Measurements from ENCODE around the gene REEP3.
"Not testable (repeated sequence)": the region's sequence is repeated elsewhere in the genome, so short reads cannot be mapped to it uniquely, and the experiment has no call there.

The REEP3 gene, protein sequence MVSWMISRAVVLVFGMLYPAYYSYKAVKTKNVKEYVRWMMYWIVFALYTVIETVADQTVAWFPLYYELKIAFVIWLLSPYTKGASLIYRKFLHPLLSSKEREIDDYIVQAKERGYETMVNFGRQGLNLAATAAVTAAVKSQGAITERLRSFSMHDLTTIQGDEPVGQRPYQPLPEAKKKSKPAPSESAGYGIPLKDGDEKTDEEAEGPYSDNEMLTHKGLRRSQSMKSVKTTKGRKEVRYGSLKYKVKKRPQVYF

DNA sequence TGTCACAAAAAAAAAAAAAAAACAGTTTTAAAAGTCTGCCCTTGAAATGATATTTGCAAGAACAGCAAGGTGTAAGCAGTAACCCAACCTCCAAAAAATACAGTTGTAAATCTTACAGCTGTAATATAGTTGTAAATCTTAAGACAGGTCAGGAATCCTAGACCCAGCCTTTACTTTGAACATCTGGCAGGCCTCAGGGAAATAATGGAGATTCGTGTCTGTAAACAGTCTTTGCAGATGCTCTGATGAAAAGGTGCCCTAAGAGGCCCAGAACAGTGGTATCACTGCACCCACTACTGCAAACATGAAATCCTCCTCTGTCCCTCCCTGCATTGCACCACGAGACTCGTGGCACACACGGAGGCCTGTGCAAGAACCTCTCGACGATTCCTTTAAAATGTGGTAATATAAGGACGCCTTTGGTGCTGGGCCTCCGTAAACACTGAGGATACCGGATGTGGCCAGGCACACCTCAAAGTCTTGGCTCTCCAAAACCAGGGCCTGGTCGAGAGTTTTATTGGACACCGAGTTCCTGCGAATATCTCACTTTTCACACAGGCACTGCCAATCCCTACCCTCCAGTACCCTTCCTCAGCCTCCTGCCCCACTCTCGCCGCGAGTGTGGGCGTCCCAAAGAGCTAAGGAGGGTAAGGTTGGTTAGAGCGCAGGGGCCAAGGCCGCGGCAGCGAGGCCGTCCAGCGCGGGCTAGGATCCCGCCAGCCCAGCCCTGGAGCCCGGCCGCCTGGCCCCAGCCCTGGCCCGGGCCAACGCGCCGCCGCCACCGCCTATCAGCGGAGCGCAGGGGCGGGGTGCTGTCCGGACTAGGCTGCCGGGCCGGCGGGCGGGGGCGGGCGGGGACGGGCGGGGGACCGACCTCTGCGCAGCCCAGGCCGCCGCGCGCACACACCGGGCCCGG lies at the start of gene REEP3:
TSS of gene REEP3 (plus strand) at position 902 of the 916 bp plus-strand sequence. CDS start 145 bp downstream, outside the sequence.
- no peak for DNase-seq

DNA sequence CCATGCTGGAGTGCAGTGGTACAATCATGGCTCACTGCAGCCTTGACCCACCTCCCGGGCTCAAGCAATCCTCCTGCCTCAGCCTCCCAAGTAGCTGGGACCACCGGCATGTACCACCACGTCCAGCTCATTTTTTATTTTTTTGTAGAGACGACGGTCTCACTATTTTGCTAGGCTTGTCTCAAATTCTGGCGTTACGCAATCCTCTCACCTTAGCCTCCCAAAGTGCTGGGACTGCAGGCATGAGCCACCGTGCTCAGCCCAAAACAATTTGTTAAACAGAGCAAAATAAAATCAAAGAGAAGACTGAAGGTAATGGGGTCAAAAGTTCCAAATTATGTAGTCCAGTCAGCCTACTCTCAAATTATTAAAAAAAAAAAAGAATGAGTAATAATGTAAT lies 46.7 kb upstream of the REEP3 start:
- no peak for DNase-seq

DNA sequence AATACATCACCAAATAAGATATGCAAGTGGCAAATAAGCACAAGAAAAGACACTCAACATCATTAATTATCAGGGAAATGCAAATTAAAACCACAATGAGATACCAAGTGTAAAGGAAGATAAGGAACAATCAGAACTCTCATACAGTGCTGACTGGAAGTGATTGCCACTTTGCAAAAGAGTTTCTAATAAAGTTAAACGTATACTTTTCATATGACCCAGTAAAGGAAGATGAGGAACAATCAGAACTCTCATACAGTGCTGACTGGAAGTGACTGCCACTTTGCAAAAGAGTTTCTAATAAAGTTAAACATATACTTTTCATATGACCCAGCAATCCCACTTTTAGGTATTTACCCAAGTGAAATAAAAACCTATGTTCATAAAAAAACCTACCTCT lies 43.3 kb upstream of the REEP3 start:
- no peak for DNase-seq

DNA sequence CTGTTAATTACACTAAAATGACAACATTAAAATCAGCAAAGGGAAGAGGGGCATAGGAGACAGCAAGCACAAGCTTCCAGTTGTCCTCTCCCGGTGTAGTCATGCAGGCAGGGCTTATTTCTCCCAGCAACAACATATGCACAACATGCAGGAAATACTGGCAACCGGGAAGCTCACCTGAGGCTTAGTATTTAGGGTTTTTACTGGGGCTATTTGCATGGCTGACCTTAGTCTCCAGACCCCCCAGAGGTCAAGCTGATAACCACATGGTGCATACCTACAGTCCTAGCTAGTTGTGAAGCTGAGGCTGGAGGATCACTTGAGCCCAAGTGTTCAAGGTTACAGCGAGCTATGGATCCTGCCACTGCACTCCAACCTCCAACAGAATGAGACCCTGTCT lies 42.6 kb upstream of the REEP3 start:
- DNase-seq, result no peak

DNA sequence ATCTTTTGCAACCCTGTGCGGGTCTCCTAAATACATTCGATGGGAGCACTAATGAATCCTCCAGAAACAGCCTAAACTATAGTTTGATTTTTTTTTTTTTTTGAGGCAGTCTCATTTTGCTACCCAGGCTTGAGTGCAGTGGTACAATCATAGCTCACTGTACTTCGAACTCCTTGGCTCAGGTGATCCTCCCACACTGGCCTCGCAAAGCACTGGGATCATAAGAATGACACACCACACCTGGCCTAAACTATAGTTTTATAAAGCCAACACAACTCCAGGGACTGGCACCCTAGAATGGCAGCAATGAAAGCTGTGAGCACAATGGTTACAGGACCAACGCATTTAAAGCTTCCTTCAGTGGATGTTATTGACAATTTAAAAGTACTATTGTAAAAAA lies 41.0 kb upstream of the REEP3 start:
- DNase-seq, result no peak

DNA sequence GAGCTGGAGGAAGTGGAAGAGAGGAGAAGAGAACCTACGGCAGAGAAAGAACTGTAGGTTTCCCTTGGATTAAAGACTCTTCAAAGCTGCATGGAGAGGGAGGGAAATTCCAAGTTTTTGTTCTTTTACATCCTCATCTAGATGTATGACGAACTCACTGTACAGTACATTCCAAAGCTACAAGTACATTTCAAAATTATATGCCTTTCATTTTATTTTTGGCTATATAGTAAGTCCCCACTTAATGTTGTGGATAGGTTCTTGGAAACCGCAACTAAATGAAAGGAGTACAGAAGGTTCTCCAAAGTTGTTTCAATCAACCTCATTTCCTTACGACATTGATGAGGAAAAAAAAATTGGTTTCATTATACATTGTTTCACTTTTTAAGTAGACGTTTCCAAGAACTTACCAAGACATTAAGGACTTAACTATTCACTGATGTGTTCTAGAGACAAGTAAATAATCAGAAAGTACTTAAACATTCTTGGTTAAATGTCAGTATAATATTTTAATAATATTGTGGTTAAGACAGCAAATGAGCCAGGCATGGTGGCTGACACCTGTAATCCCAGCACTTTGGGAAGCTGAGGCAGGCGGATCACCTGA lies 39.3 kb upstream of the REEP3 start:
- DNase-seq, result no peak

DNA sequence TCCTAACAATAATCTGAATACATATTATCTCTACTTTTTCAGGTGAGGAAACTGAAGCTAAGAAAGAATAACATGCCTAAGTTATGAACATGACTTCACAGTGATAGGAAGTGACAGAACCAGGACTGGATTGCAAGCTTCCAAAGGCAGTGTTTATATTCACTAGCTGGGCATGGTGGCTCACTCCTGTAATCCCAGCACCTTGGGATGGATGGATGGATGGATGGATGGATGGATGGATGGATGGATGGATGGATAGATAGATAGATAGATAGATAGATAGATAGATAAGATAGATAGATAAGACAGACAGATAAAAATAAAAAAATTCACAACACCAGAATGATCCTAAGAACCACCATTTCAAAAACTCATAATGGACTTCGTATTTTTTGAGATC lies 37.2 kb upstream of the REEP3 start:
- DNase-seq, result no peak

DNA sequence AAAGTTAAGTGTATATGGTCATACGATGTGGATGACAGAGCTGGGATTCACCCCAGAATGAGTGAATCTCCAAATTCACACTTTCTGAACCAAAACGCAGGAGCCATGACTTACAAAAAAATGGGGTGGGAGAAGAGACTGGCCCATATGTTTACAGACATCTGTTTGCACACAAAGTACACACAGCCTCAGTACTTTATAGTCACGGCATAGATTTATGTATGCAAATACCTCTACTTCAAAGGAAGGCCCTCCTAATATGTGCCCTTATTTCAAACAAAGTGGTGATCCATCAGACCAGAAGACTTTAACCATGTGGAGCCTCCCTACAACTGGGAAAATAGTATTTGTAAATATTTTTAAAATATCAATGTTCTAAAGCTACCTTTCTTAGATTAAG lies 33.2 kb upstream of the REEP3 start:
- no peak for DNase-seq

DNA sequence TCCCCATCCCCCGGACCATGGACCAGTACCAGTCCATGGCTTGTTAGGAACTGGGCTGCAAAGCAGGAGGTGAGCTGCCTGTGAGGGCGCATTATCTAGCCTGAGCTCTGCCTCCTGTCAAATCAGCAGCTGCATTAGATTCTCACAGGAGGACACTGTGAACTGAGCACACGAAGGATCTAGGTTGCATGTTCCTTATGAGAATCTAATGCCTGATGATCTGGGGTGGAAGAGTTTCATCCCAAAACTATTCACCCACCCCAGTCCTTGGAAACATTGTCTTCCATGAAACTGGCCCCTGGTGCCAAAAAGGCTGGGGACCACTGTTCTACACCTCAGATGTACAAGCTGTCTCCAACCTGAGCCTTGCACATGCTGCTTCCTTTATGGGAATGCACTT lies 31.4 kb upstream of the REEP3 start:
- DNase-seq, result no peak

DNA sequence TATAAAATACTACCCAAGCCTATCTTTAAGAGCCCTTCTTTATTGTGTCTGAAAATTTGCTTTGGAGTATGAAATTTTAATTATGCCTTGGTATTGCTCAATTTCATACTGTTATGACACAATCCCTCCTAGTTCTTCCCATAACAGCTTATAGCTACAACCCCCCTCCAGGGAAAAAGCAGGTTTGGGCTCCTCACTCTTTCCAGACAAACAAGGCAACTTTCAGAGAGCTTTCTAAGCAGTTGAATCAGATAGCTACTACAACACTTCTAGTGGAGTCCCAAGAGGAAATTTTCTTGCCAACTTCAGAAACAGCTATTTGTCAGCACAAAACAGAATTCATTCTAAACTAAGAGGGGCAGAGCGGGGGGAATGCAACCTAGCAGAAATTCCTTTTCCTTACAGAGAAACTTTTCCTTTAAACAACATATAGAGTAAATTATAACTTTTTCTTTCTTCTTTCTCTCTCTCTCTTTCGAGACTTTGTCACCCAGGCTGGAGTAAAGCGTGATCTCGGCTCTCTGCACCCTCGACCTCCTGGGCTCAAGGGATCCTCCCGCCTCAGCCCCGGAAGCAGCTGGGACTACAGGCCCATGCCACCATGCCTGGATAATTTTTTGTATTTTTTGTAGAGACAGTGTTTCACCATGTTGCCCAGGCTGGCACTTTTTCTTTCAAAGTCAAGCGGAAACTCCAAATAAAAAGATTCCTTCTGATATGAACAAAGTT lies 29.4 kb upstream of the REEP3 start:
- DNase-seq, result no peak

DNA sequence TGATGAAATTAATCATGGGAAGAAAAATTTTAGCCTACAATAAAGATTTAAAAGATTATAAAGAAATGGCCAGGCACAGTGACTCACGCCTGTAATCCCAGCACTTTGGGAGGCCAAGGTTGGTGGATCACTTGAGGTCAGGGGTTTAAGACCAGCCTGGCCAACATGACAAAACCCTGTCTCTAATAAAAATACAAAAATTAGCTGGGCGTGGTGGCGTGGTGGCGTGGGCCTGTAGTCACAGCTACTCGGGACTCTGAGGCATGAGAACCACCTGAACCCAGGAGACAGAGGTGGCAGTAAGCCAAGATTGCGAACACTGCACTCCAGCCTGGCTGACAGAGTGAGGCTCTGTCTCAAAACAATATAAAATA lies 28.9 kb upstream of the REEP3 start:
- DNase-seq, result not testable (repeated sequence)

DNA sequence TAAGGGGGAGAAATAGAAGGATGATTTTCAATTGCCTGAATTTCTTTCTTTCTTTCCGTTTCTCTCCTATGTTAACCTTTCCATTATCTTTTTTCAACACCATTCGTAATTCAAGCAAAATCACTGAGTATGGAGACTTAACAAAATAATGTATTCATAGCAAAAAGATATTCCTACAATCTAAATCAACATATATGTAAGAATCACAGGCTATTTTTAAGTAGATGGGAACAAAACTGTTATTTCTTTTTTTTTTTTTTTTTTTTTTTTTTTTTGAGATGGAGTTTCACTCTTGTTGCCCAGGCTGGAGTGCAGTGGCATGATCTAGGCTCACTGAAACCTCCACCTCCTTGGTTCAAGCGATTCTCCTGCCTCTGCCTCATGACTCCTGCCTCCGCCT lies 28.2 kb upstream of the REEP3 start:
- no peak for DNase-seq

DNA sequence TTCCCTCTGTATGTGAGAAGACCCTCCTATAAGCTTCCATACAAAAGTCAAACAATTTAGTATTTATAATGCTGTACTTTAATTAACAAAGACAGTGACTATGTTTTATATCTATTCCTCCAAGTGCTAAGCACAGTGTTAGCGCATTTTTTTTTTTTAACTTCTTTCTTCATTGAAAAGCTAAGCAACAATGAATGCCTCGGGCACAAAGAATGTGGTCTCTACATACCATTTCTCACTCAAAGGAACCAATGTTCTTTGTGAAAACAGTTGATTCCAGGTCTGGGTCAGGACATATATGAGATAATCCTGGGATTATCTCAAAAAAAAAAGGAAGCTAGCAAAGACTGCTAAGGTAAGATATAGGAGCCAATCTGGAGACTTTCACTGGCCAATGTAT lies 26.2 kb upstream of the REEP3 start:
- DNase-seq, result no peak

DNA sequence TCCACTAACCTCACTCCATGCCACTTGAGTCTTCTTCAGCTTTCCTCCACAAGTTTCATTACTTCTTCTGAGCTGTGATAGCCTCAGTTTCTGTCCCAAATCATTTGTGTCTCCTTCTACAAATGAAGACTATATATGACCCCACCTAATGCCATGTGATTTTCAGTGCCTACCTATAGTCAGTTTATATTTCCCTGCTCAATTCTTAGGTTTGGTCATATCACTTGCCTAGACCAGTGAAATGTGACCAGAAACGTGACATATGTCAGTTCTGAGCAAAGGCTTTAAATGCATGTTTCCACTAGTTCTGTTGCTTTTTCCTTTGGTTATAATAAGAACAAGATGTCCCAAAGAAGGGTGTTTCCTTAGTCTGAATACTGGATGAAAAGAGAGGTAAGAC lies 24.6 kb upstream of the REEP3 start:
- DNase-seq, result no peak

DNA sequence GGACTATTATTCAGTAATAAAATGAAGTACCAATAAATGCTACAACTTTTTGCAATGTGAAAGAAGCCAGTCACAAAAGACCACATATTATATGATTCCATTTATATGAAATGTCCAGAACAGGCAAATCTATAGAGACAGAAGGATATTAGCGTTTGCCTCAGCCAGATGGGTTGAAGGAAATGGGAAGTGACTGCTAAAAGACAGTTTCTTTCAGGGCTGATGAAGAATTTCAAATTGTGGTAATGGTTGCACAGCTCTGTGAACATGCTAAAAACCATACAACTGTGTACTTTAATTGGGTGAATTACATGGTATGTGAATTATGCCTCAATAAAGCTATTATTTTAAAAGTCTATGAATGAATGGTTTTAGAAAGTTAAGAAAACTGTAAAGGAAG lies 23.9 kb upstream of the REEP3 start:
- no peak for DNase-seq

DNA sequence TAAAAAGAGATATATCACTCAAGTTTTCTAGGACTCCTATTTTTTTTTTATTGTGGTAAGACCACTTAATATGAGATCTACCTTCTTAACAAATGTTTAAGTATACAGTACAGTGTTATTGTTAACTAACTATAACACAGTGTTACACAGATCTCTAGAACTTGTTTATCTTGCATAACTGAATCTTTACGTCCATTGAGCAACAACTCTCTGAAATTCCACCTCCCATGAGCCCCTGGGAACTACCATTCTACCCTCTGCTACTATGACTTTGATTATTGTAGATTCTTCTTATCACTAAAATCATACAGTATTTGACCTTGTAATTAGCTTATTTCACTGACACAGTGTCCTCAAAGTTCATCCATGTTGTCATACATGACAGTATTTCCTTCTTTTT lies 22.5 kb upstream of the REEP3 start:
- no peak for DNase-seq

DNA sequence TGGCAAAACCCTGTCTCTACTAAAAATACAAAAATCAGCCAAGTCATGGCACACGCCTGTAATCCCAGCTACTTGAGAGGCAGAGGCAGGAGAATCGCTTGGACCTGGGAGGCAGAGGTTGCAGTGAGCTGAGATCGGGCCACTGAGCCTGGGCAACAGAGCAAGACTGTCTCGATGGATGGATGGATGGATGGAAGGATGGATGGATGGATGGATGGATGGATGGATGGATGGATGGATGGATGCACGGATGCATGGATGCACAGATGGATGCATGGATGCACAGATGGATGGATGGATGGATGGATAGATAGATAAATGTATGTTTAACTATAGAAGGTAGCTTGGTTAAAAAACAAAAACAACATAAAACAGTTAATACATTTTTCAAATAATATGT lies 20.6 kb upstream of the REEP3 start:
- not testable (repeated sequence) for DNase-seq

DNA sequence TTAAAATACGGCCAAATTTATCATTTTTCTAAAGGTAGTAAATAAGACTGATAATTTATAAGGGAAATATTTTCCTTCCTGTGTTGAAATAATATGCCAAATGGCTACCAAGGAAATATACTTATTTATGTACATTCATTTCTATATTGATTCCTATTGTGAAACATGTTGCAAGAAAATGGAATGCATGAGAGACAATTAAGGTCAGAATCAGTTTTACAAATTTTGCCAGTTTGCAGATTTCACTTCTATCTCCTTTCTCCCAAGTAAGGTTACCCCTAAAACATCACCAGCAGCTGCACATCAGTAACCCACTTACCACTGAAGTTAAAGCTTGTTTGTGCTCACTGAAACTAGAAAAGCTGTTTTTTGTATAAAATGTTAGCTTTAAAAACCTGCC lies 19.2 kb upstream of the REEP3 start:
- DNase-seq, result no peak

DNA sequence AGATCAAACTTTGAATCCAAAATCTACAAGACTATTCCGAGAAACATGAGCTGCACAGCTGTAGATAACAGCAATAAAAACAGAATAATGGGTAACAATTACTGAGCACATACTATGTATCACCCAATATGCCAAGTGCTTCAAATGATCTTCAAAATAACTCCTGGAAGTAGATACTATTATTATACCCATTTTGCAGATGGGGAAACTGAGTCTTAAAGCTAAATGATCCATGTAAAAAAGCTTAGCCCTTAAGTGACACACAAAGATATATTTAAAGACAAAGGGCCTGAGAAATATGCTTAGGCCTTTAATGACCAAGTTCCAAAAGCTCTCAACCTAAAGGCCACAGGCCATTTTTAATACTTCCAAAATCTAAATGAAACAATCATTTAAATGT lies 18.4 kb upstream of the REEP3 start:
- DNase-seq, result no peak

DNA sequence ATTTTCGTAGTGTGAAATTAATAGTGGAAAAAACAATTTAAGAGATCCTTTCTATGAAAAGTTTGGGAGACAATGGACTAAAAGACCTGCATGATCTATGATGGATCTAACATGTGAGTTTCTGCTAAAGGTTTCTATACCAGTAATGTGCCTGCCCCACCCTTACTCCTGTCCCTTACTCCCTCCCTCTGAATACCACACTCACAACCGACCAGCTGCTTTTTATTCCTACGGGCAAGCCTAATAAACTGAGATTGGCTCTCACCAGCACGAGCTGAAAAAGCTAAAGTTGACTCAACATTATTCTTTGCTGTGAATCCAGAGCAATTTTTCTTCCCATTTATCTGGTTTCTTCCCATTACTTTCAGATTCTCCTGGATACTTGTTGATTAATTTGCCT lies 17.8 kb upstream of the REEP3 start:
- no peak for DNase-seq

DNA sequence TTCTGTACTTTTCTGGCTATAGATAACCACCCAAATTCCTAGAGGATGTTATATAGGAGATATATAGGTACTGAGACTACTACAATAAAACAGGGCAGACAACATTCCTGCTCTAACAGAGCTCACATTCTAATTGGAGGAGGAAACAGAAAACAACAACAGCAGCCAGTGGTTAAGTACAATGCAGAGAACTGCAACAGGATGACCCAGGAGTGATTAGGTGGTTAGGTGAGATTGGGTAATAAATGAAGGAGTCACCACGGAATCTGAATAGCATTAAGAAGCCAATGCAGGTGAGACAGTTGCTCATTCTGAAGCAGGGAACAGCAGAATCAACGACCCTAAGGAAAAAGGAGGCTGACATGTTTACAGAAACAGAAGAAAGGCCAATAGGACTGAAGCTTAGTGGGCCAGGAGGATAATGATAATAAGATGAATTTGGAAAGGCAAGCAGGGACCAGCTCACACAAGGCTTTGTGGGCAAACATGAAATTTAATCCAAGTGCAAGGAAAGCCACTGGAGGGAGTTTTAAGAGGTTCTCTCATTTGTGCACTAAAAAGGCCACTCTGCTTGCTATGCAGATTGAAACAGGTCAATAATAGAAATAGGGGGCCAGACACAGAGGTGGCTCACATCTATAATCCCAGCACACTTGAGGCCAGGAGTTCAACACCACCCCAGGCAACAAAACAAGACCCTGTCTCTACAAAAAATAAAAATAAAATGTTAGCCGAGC lies 16.9 kb upstream of the REEP3 start:
- no peak for DNase-seq

DNA sequence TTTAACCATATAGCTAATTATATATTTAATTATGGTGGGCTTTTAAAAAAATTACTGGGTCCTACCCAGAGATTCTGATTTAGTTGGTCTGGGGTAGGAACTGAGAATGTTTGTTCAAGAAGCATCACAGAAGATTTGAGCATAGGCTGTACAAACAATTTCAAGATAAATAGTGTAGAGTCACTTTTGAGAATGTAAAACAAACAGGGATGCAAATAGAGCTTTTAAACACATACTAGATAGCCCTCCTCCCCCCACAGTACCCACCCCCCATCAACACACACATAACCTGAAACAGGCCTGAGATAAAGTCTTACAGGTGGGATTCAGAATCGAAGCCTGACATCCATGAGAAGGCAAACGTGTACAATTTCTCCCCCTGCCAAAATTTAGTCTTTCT lies 15.6 kb upstream of the REEP3 start:
- no peak for DNase-seq

DNA sequence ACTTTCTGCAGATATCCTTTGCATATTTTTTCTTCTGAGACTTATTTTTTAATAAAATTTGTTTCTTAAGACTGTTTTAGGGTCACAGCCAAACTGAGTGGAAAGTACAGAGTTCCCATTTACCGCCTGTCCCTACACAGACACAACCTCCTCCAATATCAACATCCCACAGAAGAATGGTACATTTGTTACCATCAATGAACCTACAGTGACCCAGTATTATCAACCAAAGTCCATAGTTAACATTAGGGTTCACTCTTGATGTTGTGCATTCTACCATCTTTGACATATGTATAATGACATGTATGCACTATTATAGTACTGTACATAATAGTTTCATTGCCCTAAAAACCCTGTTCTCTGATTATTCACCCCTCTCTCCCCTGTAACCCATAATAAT lies 14.6 kb upstream of the REEP3 start:
- no peak for DNase-seq

Measured in NCI-H1417 treated with DMSO at 0.1 percent for 48 hours (cell line).